ENCODE results near the gene PRRX2.

The PRRX2 gene

GRCh38 chr9:129761901-129762369 lies 96.5 kb downstream of the PRRX2 start:
- DNase-seq = no peak

GRCh38 chr9:129762370-129762984 lies 97.0 kb downstream of the PRRX2 start:
- DNase-seq = peak; percentile 73

- DNase-seq = no peak
Measured at GRCh38 chr9:129762985-129763926, 97.8 kb downstream of the PRRX2 start.

GRCh38 chr9:129765764-129766317 lies 100.4 kb downstream of the PRRX2 start:
- no peak for DNase-seq

- no peak for DNase-seq
Measured at GRCh38 chr9:129768486-129768885, 103.0 kb downstream of the PRRX2 start.

GRCh38 chr9:129769669-129770068 lies 104.2 kb downstream of the PRRX2 start:
- DNase-seq = no peak

- DNase-seq = no peak
Measured at GRCh38 chr9:129770741-129771140, 105.3 kb downstream of the PRRX2 start.

All from CD4-positive, alpha-beta T cell treated with Interferon gamma for 1 hour (primary cell).